Measurements from ENCODE around the gene NUPR2.

Gene NUPR2

GRCh38 chr7:56087445-56087844 lies 28.8 kb downstream of the NUPR2 start:
- Histone ChIP-seq H3K4me3 (ENCODE audit: low read length) (no peak overlapping the region), H3F3A (ENCODE audit: control insufficient read depth, insufficient read depth) (no peaks in the 10 kb centered on the region), H3K9me3 (ENCODE audit: control insufficient read depth, insufficient read depth, low read length) (no peaks in the 10 kb centered on the region), H3K27ac (ENCODE audit: low read depth, low read length) (no peak overlapping the region), H3K9me2 (replicated peaks; ENCODE audit: control insufficient read depth, low read length) (no peaks in the 10 kb centered on the region), H4K20me1 (ENCODE audit: control insufficient read depth, insufficient read depth, low read depth, low read length) (peaks cover 10% of the 10 kb centered on the region; the same call in 1 of the 2 replicates), H3K27me3 (ENCODE audit: control insufficient read depth, low read length) (no peaks in the 10 kb centered on the region), H3K79me2 (ENCODE audit: control insufficient read depth, low read length) (no peaks in the 10 kb centered on the region), H3K4me1 (ENCODE audit: control insufficient read depth, low read length) (no peaks in the 10 kb centered on the region), H3K36me3 (ENCODE audit: control insufficient read depth, low read length) (peaks cover 5% of the 10 kb centered on the region; the same call in 1 of the 2 replicates), H3K4me2 (ENCODE audit: low read length) (no peak overlapping the region)
- TF ChIP-seq CTCF (IDR thresholded peaks at IDR 0.05; ENCODE audit: low read depth, low read length, poor library complexity, severe bottlenecking), result no peak
- TF ChIP-seq EZH2phosphoT487 (IDR thresholded peaks at IDR 0.05; ENCODE audit: borderline replicate concordance, low read length), result no peak

GRCh38 chr7:56086761-56087160 lies 29.5 kb downstream of the NUPR2 start:
- Histone ChIP-seq H3K4me2 (ENCODE audit: low read length) (no peak overlapping the region), H4K20me1 (ENCODE audit: control insufficient read depth, insufficient read depth, low read depth, low read length) (peaks cover 10% of the 10 kb centered on the region; the same call in 1 of the 2 replicates), H3K4me1 (ENCODE audit: control insufficient read depth, low read length) (no peaks in the 10 kb centered on the region), H3K9me2 (replicated peaks; ENCODE audit: control insufficient read depth, low read length) (no peaks in the 10 kb centered on the region), H3F3A (ENCODE audit: control insufficient read depth, insufficient read depth) (no peaks in the 10 kb centered on the region), H3K9me3 (ENCODE audit: control insufficient read depth, insufficient read depth, low read length) (no peaks in the 10 kb centered on the region), H3K27me3 (ENCODE audit: control insufficient read depth, low read length) (no peaks in the 10 kb centered on the region), H3K79me2 (ENCODE audit: control insufficient read depth, low read length) (no peaks in the 10 kb centered on the region), H3K27ac (ENCODE audit: low read depth, low read length) (no peak overlapping the region), H3K4me3 (ENCODE audit: low read length) (no peak overlapping the region), H3K36me3 (ENCODE audit: control insufficient read depth, low read length) (peaks cover 9% of the 10 kb centered on the region; the same call in 1 of the 2 replicates)
- TF ChIP-seq EZH2phosphoT487 (IDR thresholded peaks at IDR 0.05; ENCODE audit: borderline replicate concordance, low read length) (no peak), CTCF (IDR thresholded peaks at IDR 0.05; ENCODE audit: low read depth, low read length, poor library complexity, severe bottlenecking) (no peak)

GRCh38 chr7:56083150-56083785 lies 32.9 kb downstream of the NUPR2 start:
- peaks cover 28% of the 10 kb centered on the region for H3K36me3 ChIP-seq (ENCODE audit: control insufficient read depth, low read length)
- TF ChIP-seq CTCF (IDR thresholded peaks at IDR 0.05; ENCODE audit: low read depth, low read length, poor library complexity, severe bottlenecking), result no peak
- no peak for TF ChIP-seq EZH2phosphoT487 (IDR thresholded peaks at IDR 0.05; ENCODE audit: borderline replicate concordance, low read length)
- no peak overlapping the region for H3K4me3 ChIP-seq (ENCODE audit: low read length)
- H3K4me2 ChIP-seq (ENCODE audit: low read length), result no peak overlapping the region
- H3K9me2 ChIP-seq (replicated peaks; ENCODE audit: control insufficient read depth, low read length), result no peaks in the 10 kb centered on the region
- no peaks in the 10 kb centered on the region for H3K27me3 ChIP-seq (ENCODE audit: control insufficient read depth, low read length)
- H3F3A ChIP-seq (ENCODE audit: control insufficient read depth, insufficient read depth), result no peaks in the 10 kb centered on the region
- H3K9me3 ChIP-seq (ENCODE audit: control insufficient read depth, insufficient read depth, low read length), result no peaks in the 10 kb centered on the region
- peaks cover 6% of the 10 kb centered on the region; the same call in 1 of the 2 replicates for H4K20me1 ChIP-seq (ENCODE audit: control insufficient read depth, insufficient read depth, low read depth, low read length)
- no peaks in the 10 kb centered on the region for H3K79me2 ChIP-seq (ENCODE audit: control insufficient read depth, low read length)
- H3K4me1 ChIP-seq (ENCODE audit: control insufficient read depth, low read length), result no peaks in the 10 kb centered on the region
- no peak overlapping the region for H3K27ac ChIP-seq (ENCODE audit: low read depth, low read length)

Data from DOHH2 (cell line).